Measurements from ENCODE around the gene RTKN.
"Not testable (repeated sequence)": the region's sequence is repeated elsewhere in the genome, so short reads cannot be mapped to it uniquely, and the experiment has no call there.

The RTKN gene, protein sequence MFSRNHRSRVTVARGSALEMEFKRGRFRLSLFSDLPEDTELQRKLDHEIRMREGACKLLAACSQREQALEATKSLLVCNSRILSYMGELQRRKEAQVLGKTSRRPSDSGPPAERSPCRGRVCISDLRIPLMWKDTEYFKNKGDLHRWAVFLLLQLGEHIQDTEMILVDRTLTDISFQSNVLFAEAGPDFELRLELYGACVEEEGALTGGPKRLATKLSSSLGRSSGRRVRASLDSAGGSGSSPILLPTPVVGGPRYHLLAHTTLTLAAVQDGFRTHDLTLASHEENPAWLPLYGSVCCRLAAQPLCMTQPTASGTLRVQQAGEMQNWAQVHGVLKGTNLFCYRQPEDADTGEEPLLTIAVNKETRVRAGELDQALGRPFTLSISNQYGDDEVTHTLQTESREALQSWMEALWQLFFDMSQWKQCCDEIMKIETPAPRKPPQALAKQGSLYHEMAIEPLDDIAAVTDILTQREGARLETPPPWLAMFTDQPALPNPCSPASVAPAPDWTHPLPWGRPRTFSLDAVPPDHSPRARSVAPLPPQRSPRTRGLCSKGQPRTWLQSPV

DNA sequence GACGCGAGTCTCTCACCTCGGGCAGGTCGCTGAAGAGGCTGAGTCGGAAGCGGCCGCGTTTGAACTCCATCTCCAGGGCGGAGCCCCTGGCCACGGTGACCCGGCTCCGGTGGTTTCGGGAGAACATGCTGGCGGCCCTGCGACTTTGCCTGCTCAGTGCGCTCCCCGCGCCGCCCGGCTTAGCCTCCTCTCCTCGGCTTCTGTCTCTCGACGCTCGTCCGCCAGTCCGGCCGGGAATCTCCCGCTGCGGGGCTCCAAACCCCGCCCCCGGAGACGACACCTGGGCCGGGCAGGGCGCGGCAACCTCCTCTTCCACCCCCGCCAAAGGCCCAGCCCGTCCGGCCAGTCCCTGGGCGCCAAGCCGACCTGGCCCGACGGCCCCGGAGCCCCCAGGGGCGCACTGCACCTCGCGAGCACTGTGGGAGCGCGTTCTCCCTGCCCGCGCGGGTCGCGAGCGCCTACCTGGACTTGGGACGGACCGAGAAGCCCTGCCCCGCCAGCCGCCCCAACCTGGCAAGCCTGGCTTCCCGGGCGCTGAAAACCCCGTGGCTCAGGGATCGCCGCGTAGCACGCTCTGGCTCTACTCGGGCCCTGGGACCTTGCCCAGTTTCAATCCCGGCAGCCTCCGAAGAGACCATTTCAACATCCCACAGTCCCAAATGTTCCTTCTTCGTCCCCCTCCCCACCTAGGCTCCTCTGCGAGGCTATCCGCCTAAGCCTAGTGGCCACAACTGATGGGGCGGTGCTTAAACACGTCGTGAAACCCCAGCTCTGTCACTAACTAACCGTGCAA lies at the start of gene RTKN:
TSS of gene RTKN (minus strand) at position 248 of the 793 bp plus-strand sequence. CDS start at position 127, 121 bp downstream.
- Histone ChIP-seq H3K27ac (ENCODE audit: low read length) (peak within 1 kb of the TSS; percentile 67), H3K36me3 (ENCODE audit: insufficient read depth, low read depth, low read length) (peaks cover 6% of the 10 kb centered on the region; the same call in 1 of the 2 replicates), H3K27me3 (ENCODE audit: insufficient read depth, low read length) (peaks cover 24% of the 10 kb centered on the region; the same call in 1 of the 2 replicates), H3K4me3 (ENCODE audit: low read length) (peak within 1 kb of the TSS; percentile 94), H3K9ac (ENCODE audit: low read depth, low read length) (peak within 1 kb of the TSS; percentile 92), H3K4me1 (ENCODE audit: insufficient read depth, low read length) (peaks cover 29% of the 10 kb centered on the region), H3K9me3 (ENCODE audit: insufficient read depth, low read depth, low read length) (no peaks in the 10 kb centered on the region)

DNA sequence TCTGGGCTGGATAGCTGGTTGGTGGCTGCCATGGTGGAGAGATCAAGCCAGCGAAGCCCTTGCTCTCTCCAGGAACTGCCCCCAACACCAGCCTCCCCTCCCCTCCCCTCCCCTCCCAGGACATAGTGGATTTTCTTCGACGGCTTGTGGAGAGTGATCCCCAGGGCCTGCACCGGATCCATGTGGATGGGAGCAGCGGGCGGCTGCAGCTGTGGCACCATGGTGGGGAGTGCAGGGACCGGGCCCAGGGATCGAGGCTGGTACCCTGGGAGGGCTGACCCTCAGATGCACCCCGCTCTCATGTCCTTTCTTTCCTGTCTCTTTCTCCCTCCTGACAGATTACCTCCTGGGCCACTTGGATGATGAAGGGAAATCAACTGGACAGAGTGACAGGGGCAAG lies 48.2 kb upstream of the RTKN start:
- H3K4me1 ChIP-seq (ENCODE audit: insufficient read depth, low read length), result no peaks in the 10 kb centered on the region
- no peak overlapping the region for H3K9ac ChIP-seq (ENCODE audit: low read depth, low read length)
- peaks cover 53% of the 10 kb centered on the region for H3K36me3 ChIP-seq (ENCODE audit: insufficient read depth, low read depth, low read length)
- no peak overlapping the region for H3K27ac ChIP-seq (ENCODE audit: low read length)
- no peak overlapping the region for H3K4me3 ChIP-seq (ENCODE audit: low read length)
- H3K9me3 ChIP-seq (ENCODE audit: insufficient read depth, low read depth, low read length), result no peaks in the 10 kb centered on the region
- H3K27me3 ChIP-seq (ENCODE audit: insufficient read depth, low read length), result peaks cover 12% of the 10 kb centered on the region; the same call in 1 of the 2 replicates

DNA sequence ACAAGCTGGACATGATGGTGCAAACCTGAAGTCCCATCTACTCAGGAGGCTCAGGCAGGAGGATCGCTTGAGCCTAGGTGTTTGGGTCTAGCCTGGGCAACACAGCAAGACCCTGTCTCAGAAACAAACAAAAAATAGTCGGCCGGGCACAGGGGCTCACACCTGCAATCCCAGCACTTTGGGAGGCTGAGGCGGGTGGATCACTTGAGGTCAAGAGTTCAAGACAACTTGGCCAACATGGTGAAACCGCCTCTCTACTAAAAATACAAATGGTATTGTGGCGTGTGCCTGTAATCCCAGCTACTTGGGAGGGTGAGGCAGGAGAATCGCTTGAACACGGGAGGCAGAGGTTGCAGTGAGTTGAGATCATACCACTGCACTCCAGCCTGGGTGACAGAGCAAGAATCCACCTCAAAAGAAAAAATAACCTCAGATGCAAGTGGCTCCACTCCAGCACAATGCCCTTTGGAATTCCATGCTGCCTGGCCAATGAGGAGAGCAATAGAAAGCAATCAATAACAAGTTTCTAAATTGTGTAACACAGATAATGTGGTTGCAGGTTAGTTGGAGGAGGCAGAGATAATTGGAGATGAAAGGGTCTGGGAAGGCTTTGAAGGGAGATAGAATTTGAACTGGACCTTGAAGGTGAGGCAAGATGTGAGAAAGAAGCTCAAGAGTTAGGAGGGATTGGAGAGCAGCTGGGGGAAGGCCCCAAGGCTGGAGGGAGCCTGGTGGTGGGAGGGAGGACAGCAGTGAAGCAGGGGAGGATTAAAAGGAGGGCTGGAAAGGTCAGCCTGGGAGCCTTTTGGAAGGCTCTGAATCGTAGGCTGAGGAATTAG lies 47.1 kb upstream of the RTKN start:
- Histone ChIP-seq H3K36me3 (ENCODE audit: insufficient read depth, low read depth, low read length) (peaks cover 47% of the 10 kb centered on the region), H3K27me3 (ENCODE audit: insufficient read depth, low read length) (0 out of 2 replicates have a peak, but pooled peaks cover 3% of the 10 kb centered on the region), H3K9ac (ENCODE audit: low read depth, low read length) (no peak overlapping the region), H3K27ac (ENCODE audit: low read length) (no peak overlapping the region), H3K4me3 (ENCODE audit: low read length) (no peak overlapping the region), H3K9me3 (ENCODE audit: insufficient read depth, low read depth, low read length) (no peaks in the 10 kb centered on the region), H3K4me1 (ENCODE audit: insufficient read depth, low read length) (no peaks in the 10 kb centered on the region)

DNA sequence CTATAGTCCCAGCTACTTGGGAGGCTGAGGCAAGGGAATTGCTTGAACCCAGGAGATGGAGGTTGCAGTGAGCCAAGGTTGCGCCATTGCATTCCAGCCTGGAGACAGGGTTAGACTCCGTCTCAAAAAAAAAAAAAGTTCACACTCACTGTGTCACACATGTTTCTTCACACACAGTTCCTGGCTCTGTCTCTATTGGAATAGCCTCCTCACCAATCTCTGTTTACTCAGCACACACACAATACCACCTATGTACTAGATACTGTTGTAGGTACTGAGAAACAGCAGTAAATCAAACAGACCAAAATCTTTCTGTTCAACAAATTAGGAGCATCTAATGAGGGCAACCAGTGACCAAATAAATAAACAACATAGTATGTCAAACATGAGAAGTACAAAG lies 44.4 kb upstream of the RTKN start:
- no peaks in the 10 kb centered on the region for H3K27me3 ChIP-seq (ENCODE audit: insufficient read depth, low read length)
- H3K4me3 ChIP-seq (ENCODE audit: low read length), result no peak overlapping the region
- H3K36me3 ChIP-seq (ENCODE audit: insufficient read depth, low read depth, low read length), result peaks cover 21% of the 10 kb centered on the region
- no peaks in the 10 kb centered on the region for H3K9me3 ChIP-seq (ENCODE audit: insufficient read depth, low read depth, low read length)
- no peak overlapping the region for H3K27ac ChIP-seq (ENCODE audit: low read length)
- H3K9ac ChIP-seq (ENCODE audit: low read depth, low read length), result no peak overlapping the region
- H3K4me1 ChIP-seq (ENCODE audit: insufficient read depth, low read length), result no peaks in the 10 kb centered on the region; the same call in 1 of the 2 replicates

DNA sequence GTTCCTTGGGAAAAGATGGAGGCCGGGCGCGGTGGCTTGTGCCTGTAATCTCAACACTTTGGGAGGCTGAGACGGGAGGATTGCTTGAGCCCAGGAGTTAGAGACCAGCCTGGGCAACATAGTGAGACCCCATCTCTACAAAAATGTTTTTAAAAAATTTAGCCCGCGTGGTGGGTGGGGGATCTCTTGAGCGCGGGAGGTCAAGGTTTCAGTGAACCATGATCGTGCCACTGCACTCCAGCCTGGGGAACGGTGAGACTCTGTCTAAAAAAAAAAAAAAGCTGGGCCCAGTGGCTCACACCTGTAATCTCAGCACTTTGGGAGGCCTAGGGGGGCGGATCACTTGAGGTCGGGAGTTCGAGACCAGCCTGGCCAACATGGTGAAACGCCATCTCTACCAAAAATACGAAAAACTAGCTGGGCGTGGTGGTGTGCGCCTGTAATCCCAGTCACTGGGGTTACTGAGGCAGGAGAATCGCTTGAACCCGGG lies 42.0 kb upstream of the RTKN start:
- Histone ChIP-seq H3K9ac (ENCODE audit: low read depth, low read length) (peak overlapping the region; percentile 96; the same call in 1 of the 2 replicates), H3K36me3 (ENCODE audit: insufficient read depth, low read depth, low read length) (peaks cover 26% of the 10 kb centered on the region), H3K4me3 (ENCODE audit: low read length) (peak overlapping the region; percentile 97)
- not testable (repeated sequence) for H3K4me1 ChIP-seq (ENCODE audit: insufficient read depth, low read length); H3K27me3 ChIP-seq (ENCODE audit: insufficient read depth, low read length); H3K27ac ChIP-seq (ENCODE audit: low read length); H3K9me3 ChIP-seq (ENCODE audit: insufficient read depth, low read depth, low read length)

DNA sequence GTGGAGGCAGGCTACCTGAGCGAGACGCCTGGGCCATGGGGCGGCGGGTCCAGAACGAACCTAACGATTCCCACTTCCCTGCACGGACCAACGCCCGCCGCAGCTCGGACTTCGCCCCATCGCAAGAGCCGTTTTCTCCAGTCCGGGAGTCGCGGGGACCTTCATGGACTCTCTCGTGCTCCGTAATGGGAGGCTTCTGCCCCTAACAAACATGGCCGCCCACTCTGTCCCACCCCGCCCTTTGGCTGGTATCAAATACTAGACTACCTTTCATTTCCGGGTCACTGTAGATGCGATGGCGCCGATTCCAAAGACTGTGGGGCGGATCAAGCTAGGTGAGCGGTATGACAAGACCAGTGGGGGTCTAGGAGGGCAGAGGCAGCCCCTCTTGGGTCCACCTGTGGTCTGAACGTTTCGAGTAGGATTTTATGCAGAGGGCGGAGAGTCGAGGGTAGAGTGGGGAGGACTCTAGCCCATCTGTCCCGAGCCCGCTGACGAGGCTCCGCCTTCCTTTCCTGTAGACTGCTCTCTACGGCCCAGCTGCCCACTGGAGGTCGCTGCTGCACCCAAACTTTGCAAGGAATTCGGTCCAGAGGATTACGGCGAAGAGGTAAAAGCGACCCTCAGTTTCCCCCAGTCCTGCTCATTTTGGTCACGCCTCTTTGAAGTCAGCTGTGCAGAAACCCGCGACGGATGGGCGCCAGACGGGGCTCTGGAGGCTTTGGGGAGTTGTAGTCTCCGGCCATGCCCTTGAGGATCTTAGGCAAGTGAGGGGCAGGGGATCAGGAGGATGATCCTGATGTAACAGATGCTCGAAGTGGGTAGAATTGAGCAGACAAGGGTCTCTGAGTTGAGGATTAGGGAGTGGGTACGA lies 41.3 kb upstream of the RTKN start, which contains the start of the genes CCDC142 and TTC31:
TSS of gene CCDC142 (minus strand) at position 198 of the 874 bp plus-strand sequence. CDS start at position 37, 161 bp downstream.
TSS of gene TTC31 (plus strand) at position 281 of the 874 bp plus-strand sequence. CDS start at position 296, 15 bp downstream.
- Histone ChIP-seq H3K36me3 (ENCODE audit: insufficient read depth, low read depth, low read length) (peaks cover 26% of the 10 kb centered on the region), H3K27ac (ENCODE audit: low read length) (peak within 1 kb of the TSS; percentile 98), H3K27me3 (ENCODE audit: insufficient read depth, low read length) (no peaks in the 10 kb centered on the region), H3K9me3 (ENCODE audit: insufficient read depth, low read depth, low read length) (no peaks in the 10 kb centered on the region), H3K4me1 (ENCODE audit: insufficient read depth, low read length) (no peaks in the 10 kb centered on the region; the same call in 1 of the 2 replicates), H3K4me3 (ENCODE audit: low read length) (peak within 1 kb of the TSS; percentile 97), H3K9ac (ENCODE audit: low read depth, low read length) (peak within 1 kb of the TSS; percentile 96)

DNA sequence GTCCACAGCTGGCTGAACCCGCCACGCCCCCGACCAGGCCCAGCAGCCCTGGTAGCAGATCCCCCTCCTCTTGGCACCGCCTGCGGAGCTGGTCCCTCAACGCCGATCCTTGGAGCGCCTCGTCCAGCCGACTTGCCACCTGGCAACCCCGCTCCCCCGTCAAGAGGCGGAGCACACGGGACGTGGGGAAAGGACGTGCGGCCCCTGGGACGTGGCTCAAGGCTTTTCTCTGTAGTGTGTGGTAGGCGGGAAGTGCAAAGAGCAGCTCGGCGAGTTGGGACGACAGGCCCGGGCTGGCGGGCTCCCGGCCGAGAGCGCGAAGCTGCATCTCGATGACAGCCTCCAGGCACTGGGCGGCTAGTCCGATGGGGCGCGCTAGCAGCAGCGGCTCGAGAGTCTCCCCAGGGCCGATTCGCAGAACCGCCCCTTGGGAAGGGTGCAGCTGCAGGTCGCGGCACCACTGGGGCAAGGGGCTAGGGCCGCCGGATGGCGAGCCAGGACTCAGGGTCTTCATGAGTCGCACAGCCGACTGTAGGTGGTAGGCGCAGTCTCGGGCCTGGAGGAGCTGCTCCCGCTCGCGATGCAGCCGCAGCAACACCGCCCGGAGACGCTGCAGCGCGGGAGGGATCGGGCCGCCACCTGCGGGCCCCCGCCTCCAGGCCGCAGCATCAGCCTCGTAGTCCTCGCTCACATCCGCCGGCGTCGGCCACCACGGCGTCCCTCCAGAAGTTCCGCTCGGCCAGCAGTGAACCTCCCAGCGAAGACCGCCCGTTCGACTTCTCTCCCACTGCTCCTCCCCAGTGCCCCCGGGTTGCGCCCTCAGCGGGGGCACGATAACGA lies 40.4 kb upstream of the RTKN start:
- Histone ChIP-seq H3K9me3 (ENCODE audit: insufficient read depth, low read depth, low read length) (no peaks in the 10 kb centered on the region), H3K27ac (ENCODE audit: low read length) (peak overlapping the region; percentile 98), H3K9ac (ENCODE audit: low read depth, low read length) (peak overlapping the region; percentile 96; the same call in 1 of the 2 replicates), H3K27me3 (ENCODE audit: insufficient read depth, low read length) (no peaks in the 10 kb centered on the region), H3K4me3 (ENCODE audit: low read length) (peak overlapping the region; percentile 97), H3K36me3 (ENCODE audit: insufficient read depth, low read depth, low read length) (peaks cover 30% of the 10 kb centered on the region), H3K4me1 (ENCODE audit: insufficient read depth, low read length) (no peaks in the 10 kb centered on the region; the same call in 1 of the 2 replicates)

DNA sequence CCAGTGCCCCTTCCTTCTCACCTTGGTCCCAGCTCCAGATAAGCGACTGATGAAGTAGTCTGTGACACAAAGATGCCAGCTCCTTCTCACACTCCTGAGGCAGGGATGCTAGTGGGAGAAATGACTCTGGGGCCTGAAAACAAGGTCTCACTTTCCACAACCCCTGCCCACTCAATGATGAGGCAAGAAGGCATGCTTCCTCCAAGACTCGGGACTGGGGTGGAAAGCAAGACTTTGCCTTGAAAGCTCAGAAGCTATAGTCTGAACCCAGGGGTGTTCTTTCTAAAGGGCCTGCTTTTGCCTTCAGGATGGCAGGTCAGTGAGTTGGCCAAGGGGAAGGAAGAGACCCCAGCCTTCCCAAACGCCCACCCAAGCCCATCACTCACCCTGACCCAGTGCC lies 39.7 kb upstream of the RTKN start:
- Histone ChIP-seq H3K36me3 (ENCODE audit: insufficient read depth, low read depth, low read length) (peaks cover 27% of the 10 kb centered on the region), H3K27ac (ENCODE audit: low read length) (no peak overlapping the region), H3K27me3 (ENCODE audit: insufficient read depth, low read length) (no peaks in the 10 kb centered on the region), H3K9me3 (ENCODE audit: insufficient read depth, low read depth, low read length) (no peaks in the 10 kb centered on the region), H3K9ac (ENCODE audit: low read depth, low read length) (peak overlapping the region; percentile 96; the same call in 1 of the 2 replicates), H3K4me3 (ENCODE audit: low read length) (peak overlapping the region; percentile 97), H3K4me1 (ENCODE audit: insufficient read depth, low read length) (no peaks in the 10 kb centered on the region; the same call in 1 of the 2 replicates)

DNA sequence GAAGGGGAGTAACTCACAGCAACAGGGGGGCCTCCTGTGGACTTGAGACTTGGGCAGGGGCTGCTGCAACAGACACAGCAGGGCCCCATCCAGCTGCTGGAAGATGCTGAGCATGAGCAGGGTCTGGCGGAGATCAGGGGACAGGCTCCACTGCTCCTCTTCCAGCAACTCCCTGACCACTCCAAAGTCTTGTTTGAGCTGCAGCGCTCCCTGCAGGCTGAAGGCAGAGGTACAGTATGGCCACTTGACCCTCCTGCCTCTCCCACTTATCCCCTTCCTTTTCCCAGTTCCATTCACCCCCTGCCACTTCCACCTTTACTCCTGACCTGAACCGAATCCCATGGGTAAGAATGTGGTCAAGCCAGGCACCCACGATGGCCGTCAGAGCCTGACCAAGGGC lies 33.2 kb upstream of the RTKN start:
- Histone ChIP-seq H3K4me1 (ENCODE audit: insufficient read depth, low read length) (no peaks in the 10 kb centered on the region; the same call in 1 of the 2 replicates), H3K27ac (ENCODE audit: low read length) (no peak overlapping the region), H3K27me3 (ENCODE audit: insufficient read depth, low read length) (no peaks in the 10 kb centered on the region), H3K9me3 (ENCODE audit: insufficient read depth, low read depth, low read length) (no peaks in the 10 kb centered on the region), H3K9ac (ENCODE audit: low read depth, low read length) (no peak overlapping the region), H3K4me3 (ENCODE audit: low read length) (no peak overlapping the region), H3K36me3 (ENCODE audit: insufficient read depth, low read depth, low read length) (peaks cover 25% of the 10 kb centered on the region)

Data from iPS-20b (cell line).